HG03025 (cell line): ENCODE measurements around the gene RNF144A.
"Not testable (repeated sequence)": the region's sequence is repeated elsewhere in the genome, so short reads cannot be mapped to it uniquely, and the experiment has no call there.

Experiments used
- ATAC-seq: cut with Tn5 transposase; IDR thresholded peaks from one replicate; pipeline ENCODE4 v1.9.1; 2021; ENCODE audit warnings: mild to moderate bottlenecking, moderate library complexity; ENCODE audit not compliant: unreplicated experiment, low FRiP score

RNF144A gene

DNA sequence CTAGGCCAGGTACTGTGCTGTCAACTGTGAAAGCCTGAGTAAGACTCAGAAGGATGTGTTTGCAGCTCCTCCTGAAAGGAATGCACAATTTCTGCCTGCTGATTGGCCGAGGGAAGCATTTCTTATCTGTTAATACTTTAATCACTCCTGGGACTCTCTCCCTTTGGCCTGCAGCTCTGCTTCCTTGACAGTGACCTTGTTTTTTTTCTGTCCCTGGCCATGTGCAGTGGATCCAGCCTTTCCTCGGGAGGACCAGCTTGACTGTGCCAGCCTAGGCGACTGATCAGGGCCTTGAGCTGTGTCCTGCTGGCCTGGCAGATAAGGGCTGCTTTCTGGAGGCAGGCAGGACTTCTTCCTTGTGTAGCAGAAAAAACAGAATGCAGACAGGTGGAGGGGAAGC lies 10.0 kb downstream of the RNF144A start:
- no peak for ATAC-seq

DNA sequence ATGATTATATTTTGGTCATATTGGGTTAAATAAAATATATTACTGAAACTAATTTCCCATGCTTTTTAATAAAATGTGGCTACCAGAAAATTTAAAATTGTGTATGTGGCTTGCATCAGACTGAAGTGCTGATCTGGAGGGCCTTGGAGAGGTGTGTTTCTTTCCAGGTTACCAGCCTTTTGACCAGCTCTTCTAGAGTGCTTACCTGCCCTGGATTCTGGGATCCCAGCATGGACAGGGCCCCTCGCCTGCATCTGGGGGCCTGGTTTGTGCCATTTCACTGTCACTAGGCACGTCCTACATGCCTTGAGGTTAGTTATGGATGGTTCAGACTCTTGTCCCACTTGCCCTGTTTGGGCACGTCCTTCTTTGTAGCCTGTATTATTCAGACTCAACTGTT lies 10.5 kb downstream of the RNF144A start:
- no peak for ATAC-seq

DNA sequence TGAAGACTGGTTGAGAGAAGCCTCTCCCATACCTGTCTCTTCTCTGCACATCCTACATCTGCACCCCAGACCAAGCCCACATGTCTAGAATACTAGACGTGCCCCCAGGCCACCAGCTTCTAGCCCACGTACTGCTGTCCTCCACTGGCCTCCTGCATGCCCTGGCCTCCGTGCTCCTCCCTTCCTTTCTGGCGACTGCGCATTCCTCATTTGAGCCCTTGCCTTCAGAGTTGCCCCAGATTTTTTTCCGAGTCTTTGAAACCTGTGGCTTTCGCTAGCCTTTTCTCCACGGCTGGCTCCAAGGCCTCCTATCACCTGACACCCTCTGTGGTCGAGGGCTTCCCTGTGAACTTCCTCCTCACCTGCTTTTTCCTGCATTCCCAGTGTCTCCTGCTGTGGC lies 11.2 kb downstream of the RNF144A start:
- ATAC-seq = no peak

GRCh38 chr2:6929196-6929819 lies 12.1 kb downstream of the RNF144A start:
- ATAC-seq = no peak

- no peak for ATAC-seq
Measured at GRCh38 chr2:6930923-6931647, 13.9 kb downstream of the RNF144A start.

DNA sequence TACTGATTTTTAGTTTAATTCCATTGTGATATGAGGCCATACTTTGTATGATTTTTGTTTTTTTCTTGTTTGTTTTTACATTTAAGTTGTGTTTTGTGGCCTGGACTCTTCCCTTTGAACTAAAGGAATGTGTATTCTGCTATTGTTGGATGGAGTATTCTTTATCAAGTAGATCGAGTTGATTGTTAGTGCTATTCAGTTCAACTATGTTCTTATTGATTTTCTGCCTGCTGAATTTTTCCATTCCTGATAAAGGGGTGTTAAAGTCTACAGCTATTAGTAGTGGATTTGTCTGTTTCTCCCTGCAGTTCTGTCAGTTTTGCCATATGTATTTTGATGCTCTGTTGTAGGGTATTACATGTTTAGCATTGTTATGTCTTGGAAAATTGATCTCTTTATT lies 14.5 kb downstream of the RNF144A start:
- ATAC-seq = no peak

- ATAC-seq = no peak
Measured at GRCh38 chr2:6932206-6932605, 15.0 kb downstream of the RNF144A start.

GRCh38 chr2:6932828-6933227 lies 15.6 kb downstream of the RNF144A start:
- no peak for ATAC-seq

DNA sequence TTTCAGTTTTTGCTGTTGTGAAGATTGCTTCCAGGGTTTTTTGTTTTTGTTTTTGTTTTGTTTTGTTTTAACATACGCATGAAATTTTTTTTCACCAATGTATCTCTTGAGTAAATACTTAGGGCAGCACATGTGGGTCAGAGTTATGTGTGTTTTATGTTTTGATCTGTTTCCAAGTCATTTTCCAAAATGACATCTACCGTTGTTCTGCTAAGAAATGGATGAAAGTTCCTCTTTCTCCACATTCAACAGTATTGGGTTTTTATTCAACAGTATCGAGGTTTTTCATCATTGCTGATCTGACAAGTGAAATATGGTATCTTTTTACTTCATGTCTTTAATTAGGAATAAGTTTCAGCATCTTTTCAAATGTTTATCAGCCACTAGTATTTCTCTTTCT lies 16.7 kb downstream of the RNF144A start:
- no peak for ATAC-seq

GRCh38 chr2:6934345-6934744 lies 17.1 kb downstream of the RNF144A start:
- no peak for ATAC-seq

GRCh38 chr2:6934758-6935651 lies 17.8 kb downstream of the RNF144A start:
- no peak for ATAC-seq

- not testable (repeated sequence) for ATAC-seq
Measured at GRCh38 chr2:6935652-6936020, 18.4 kb downstream of the RNF144A start.

- no peak for ATAC-seq
Measured at GRCh38 chr2:6937157-6937556, 19.9 kb downstream of the RNF144A start.

- ATAC-seq = no peak
Measured at GRCh38 chr2:6937582-6937981, 20.4 kb downstream of the RNF144A start.

DNA sequence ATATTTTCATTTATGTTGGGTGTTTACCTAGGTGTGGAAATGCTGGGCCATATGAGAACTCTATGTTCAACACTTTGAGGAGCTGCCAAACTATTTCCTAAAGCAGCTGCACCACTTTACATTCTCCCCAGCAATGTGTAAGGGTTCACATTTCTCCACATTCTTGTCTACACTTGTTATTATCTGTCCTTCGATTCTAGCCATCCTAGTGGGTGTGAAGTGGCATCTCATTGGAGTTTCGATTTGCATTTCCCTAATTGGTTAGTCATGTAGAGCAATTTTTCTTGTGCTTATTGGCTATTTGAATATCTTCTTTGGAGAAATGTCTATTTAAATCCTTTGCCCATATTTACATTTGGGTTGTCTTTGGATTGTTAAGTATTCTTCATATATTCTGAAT lies 21.9 kb downstream of the RNF144A start:
- ATAC-seq = no peak

DNA sequence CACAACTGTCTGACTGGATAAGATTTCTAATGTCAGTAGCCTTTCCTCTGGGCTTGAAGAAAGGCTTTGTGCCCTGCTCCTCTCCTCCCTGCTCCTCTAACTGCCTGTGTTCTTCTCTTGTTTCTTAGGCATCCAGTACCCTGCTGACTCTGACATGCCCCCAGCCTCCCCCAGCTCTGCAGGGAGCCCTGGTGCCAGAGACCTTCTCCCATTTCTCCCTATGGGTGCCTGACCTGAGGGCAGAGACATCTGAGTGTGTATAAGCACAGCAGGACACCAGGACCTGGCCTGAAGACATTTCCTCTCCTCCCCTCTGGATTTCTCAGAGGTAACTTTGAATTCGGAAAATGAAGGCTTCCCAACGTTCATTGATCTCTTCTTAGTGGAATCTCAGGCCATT lies 23.6 kb downstream of the RNF144A start:
- no peak for ATAC-seq

- ATAC-seq = no peak
Measured at GRCh38 chr2:6941299-6942046, 24.3 kb downstream of the RNF144A start.

DNA sequence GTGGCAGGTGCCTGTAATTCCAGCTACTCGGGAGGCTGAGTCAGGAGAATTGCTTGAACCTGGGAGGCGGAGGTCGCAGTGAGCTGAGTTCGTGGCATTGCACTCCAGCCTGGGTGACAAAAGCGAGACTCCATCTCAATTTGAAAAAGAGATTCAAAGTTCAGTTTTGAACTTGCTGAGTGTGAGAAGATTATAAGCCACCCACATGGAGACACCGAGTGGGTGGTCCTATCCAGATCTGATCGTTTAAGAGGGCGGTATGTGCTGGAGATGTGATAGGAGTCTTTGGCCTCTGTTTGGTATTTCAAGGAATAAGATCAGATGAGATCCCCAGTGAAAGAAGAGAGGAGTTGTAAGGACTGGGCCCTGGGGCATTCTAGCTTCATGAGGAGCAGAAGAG lies 25.6 kb downstream of the RNF144A start:
- ATAC-seq = no peak

DNA sequence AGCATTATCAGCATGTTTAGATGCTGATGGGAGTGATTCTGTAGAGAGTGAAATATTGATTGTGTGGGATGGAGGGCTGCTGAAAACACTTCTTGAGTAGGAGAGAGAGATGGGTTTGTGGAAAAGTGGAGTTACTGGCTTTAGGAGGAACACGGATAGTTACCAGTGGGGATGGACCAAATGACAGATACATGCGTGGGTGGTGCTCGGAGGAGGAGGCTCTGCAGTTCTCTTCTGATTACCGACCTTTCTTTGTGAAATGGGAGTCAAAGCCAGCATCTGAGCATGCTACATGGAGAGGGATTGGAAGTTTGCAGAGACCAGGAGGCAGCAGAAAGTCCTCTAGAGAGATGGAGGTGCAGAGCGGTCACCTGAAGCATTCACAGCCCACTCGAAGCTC lies 26.3 kb downstream of the RNF144A start:
- ATAC-seq = no peak

- no peak for ATAC-seq
Measured at GRCh38 chr2:6943971-6944370, 26.8 kb downstream of the RNF144A start.

DNA sequence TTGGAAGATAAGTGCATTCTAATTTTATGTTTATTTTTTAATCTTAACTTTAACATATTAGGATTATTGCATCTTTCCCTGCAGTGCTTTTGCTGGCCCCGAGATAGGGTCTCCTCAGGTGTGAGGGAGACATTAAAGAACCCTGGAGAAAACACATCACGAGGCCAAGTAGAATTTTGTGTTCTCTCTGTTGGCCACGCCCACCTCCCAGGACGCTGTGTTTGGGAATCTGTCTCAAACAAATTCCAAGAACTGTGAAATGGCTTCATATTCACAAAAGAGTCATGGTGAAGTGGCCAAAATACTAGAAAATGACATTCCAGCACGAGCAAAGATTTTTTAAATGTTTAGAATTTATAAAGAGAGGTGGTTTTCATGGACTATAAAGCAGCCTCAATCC lies 27.3 kb downstream of the RNF144A start:
- ATAC-seq = no peak
